Stimulated activated CD8-positive, alpha-beta memory T cell treated with anti-CD3 and anti-CD28 coated beads, Interleukin-7, amount 100 ng/mL, for 24 hours (primary cell): ENCODE data around the gene PSMG3.

ENCODE experiments used
- DNase-seq: peaks from one replicate; pipeline ENCODE4 v3.0.0-alpha.2; 2020; ENCODE audit warnings: low read depth

The PSMG3 gene

GRCh38 chr7:1544896-1545416 lies 24.9 kb downstream of the PSMG3 start:
- DNase-seq = no peak

GRCh38 chr7:1544178-1544895 lies 25.5 kb downstream of the PSMG3 start:
- no peak for DNase-seq

- no peak for DNase-seq
These were observed 26.0 kb downstream of the PSMG3 start for GRCh38 chr7:1543826-1544177.

- DNase-seq = no peak
These were observed 26.7 kb downstream of the PSMG3 start for GRCh38 chr7:1542841-1543747.

GRCh38 chr7:1542329-1542728 lies 27.5 kb downstream of the PSMG3 start:
- DNase-seq = no peak

- no peak for DNase-seq
These were observed 28.2 kb downstream of the PSMG3 start for GRCh38 chr7:1541431-1542162.

GRCh38 chr7:1540776-1541271 lies 29.0 kb downstream of the PSMG3 start:
- no peak for DNase-seq

GRCh38 chr7:1539882-1540775 lies 29.7 kb downstream of the PSMG3 start:
- no peak for DNase-seq

GRCh38 chr7:1539181-1539881 lies 30.5 kb downstream of the PSMG3 start:
- no peak for DNase-seq

GRCh38 chr7:1538544-1539180 lies 31.2 kb downstream of the PSMG3 start:
- no peak for DNase-seq

- no peak for DNase-seq
These were observed 32.1 kb downstream of the PSMG3 start for GRCh38 chr7:1537535-1538412.

GRCh38 chr7:1536743-1537534 lies 32.9 kb downstream of the PSMG3 start:
- no peak for DNase-seq

- DNase-seq = no peak
These were observed 33.4 kb downstream of the PSMG3 start for GRCh38 chr7:1536455-1536742.

GRCh38 chr7:1535701-1536454 lies 34.0 kb downstream of the PSMG3 start:
- no peak for DNase-seq

GRCh38 chr7:1535100-1535458 lies 34.8 kb downstream of the PSMG3 start:
- DNase-seq = no peak

- DNase-seq = no peak
These were observed 35.3 kb downstream of the PSMG3 start for GRCh38 chr7:1534330-1535099.
